Measurements from ENCODE around the gene ESPNL.

The ESPNL gene

GRCh38 chr2:238137885-238138284 lies 37.7 kb downstream of the ESPNL start:
- Histone ChIP-seq H3K4me2 (ENCODE audit: low read depth, low read length, poor library complexity, severe bottlenecking) (no peak overlapping the region), H3K9ac (ENCODE audit: low read depth, low read length, poor library complexity, severe bottlenecking) (no peak overlapping the region), H3F3A (ENCODE audit: low read depth) (no peaks in the 10 kb centered on the region), H3K36me3 (ENCODE audit: insufficient read depth, low read length) (no peaks in the 10 kb centered on the region), H3K4me3 (ENCODE audit: low read length, poor library complexity, severe bottlenecking) (no peak overlapping the region), H3K9me2 (replicated peaks; ENCODE audit: low read depth, low read length) (no peaks in the 10 kb centered on the region), H3K4me1 (ENCODE audit: insufficient read depth, low read length, poor library complexity, severe bottlenecking) (peaks cover 17% of the 10 kb centered on the region), H3K9me3 (ENCODE audit: insufficient read depth, low read depth, low read length) (no peaks in the 10 kb centered on the region), H4K20me1 (ENCODE audit: insufficient read depth, low read length, poor library complexity, severe bottlenecking) (no peaks in the 10 kb centered on the region), H3K27me3 (ENCODE audit: insufficient read depth, low read length, poor library complexity, severe bottlenecking) (no peaks in the 10 kb centered on the region), H3K79me2 (ENCODE audit: insufficient read depth, low read length) (no peaks in the 10 kb centered on the region), H2AFZ (ENCODE audit: low read length) (no peak overlapping the region)
- TF ChIP-seq EZH2phosphoT487 (IDR thresholded peaks at IDR 0.05; ENCODE audit: borderline replicate concordance) (no peak), CTCF (conservative IDR thresholded peaks at IDR 0.05; ENCODE audit: low read length) (no peak)

GRCh38 chr2:238138331-238139195 lies 38.4 kb downstream of the ESPNL start, which contains the start of gene KLHL30:
TSS of gene KLHL30 (plus strand) at chr2:238138668. CDS start at chr2:238140755, 2,087 bp downstream.
- H3K4me2 ChIP-seq (ENCODE audit: low read depth, low read length, poor library complexity, severe bottlenecking), result no peak within 1 kb of the TSS
- H3K4me3 ChIP-seq (ENCODE audit: low read length, poor library complexity, severe bottlenecking), result no peak within 1 kb of the TSS
- no peak within 1 kb of the TSS for H3K9ac ChIP-seq (ENCODE audit: low read depth, low read length, poor library complexity, severe bottlenecking)
- H4K20me1 ChIP-seq (ENCODE audit: insufficient read depth, low read length, poor library complexity, severe bottlenecking), result no peaks in the 10 kb centered on the region
- H3K36me3 ChIP-seq (ENCODE audit: insufficient read depth, low read length), result no peaks in the 10 kb centered on the region
- H3K27me3 ChIP-seq (ENCODE audit: insufficient read depth, low read length, poor library complexity, severe bottlenecking), result no peaks in the 10 kb centered on the region
- H3K9me3 ChIP-seq (ENCODE audit: insufficient read depth, low read depth, low read length), result no peaks in the 10 kb centered on the region
- no peaks in the 10 kb centered on the region for H3F3A ChIP-seq (ENCODE audit: low read depth)
- no peak within 1 kb of the TSS for H2AFZ ChIP-seq (ENCODE audit: low read length)
- no peaks in the 10 kb centered on the region for H3K79me2 ChIP-seq (ENCODE audit: insufficient read depth, low read length)
- no peaks in the 10 kb centered on the region for H3K9me2 ChIP-seq (replicated peaks; ENCODE audit: low read depth, low read length)
- H3K4me1 ChIP-seq (ENCODE audit: insufficient read depth, low read length, poor library complexity, severe bottlenecking), result peaks cover 17% of the 10 kb centered on the region
- TF ChIP-seq CTCF (conservative IDR thresholded peaks at IDR 0.05; ENCODE audit: low read length) (no peak), EZH2phosphoT487 (IDR thresholded peaks at IDR 0.05; ENCODE audit: borderline replicate concordance) (no peak)

DNA sequence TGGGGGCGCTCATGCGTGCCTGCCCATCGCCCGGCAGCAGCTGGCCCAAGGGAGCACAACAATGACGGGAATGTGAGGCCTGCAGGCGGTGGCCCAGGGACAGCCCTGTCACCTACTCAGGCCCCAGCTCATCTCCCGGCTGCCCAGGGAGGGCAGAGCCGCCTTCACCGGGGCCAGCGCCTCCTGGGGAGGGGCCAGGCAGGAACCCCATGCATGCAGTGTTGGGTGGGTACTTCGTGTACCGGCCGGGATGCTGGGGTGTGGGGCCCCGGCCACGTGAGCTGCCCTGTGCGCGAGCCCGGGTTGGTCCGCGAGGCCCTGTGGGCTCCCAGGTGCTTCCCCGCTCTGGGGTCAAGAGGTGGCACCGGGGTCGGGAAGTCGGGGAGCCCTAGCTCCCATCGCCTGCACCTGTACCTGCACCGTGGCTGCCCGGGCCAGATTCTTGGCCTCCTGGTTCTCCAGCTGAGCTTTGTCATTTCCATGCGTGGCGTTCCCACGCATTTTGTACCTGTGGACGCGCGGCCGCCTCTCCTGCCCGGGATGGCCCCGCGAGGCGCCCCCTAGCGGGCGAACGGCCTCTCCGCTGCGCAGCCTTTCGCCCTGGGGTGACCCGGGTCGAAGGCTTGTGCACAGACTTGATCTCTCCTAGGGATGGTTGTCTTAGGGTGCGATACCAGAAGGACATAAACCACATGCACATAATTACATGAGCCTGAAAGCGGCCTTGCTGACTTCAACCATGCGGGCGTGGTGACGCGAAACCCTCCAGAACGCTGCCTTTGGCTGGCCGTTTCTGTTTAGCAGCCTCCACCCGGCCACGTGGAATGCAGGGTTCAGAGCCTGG lies 39.3 kb downstream of the ESPNL start:
- Histone ChIP-seq H4K20me1 (ENCODE audit: insufficient read depth, low read length, poor library complexity, severe bottlenecking) (no peaks in the 10 kb centered on the region), H3F3A (ENCODE audit: low read depth) (no peaks in the 10 kb centered on the region), H3K4me3 (ENCODE audit: low read length, poor library complexity, severe bottlenecking) (no peak overlapping the region), H3K4me1 (ENCODE audit: insufficient read depth, low read length, poor library complexity, severe bottlenecking) (peaks cover 17% of the 10 kb centered on the region), H2AFZ (ENCODE audit: low read length) (no peak overlapping the region), H3K4me2 (ENCODE audit: low read depth, low read length, poor library complexity, severe bottlenecking) (no peak overlapping the region), H3K9ac (ENCODE audit: low read depth, low read length, poor library complexity, severe bottlenecking) (no peak overlapping the region), H3K36me3 (ENCODE audit: insufficient read depth, low read length) (no peaks in the 10 kb centered on the region), H3K9me3 (ENCODE audit: insufficient read depth, low read depth, low read length) (no peaks in the 10 kb centered on the region), H3K79me2 (ENCODE audit: insufficient read depth, low read length) (no peaks in the 10 kb centered on the region), H3K27me3 (ENCODE audit: insufficient read depth, low read length, poor library complexity, severe bottlenecking) (no peaks in the 10 kb centered on the region), H3K9me2 (replicated peaks; ENCODE audit: low read depth, low read length) (no peaks in the 10 kb centered on the region)
- peak; percentile 48 for TF ChIP-seq CTCF (conservative IDR thresholded peaks at IDR 0.05; ENCODE audit: low read length)
- TF ChIP-seq EZH2phosphoT487 (IDR thresholded peaks at IDR 0.05; ENCODE audit: borderline replicate concordance), result no peak
